HG02938 (cell line): ENCODE results near the gene CPA5.

Source experiments
- ATAC-seq: cut with Tn5 transposase; IDR thresholded peaks from one replicate; pipeline ENCODE4 v1.9.1; 2021; ENCODE audit warnings: mild to moderate bottlenecking, moderate library complexity; ENCODE audit not compliant: unreplicated experiment

The CPA5 gene

DNA sequence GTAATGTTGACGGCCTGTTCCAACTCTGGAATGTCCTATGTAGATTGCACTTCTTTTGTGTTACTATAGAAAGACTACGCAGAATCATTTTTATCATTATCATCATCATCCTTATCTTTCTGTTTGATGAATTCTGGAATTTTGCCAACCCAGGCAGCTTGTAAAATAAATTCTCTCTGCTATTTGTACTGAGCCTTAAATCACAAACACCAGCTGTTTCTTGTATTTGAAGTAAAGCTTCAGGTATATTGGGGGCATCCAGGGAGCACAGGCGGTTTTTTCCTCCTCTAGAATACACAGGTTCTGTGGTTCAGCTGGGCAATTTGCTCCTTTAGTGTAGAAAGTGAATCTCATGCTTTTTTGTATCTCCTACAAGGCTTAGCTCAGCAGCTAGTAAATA lies 14.9 kb upstream of the CPA5 start:
- ATAC-seq: no peak

DNA sequence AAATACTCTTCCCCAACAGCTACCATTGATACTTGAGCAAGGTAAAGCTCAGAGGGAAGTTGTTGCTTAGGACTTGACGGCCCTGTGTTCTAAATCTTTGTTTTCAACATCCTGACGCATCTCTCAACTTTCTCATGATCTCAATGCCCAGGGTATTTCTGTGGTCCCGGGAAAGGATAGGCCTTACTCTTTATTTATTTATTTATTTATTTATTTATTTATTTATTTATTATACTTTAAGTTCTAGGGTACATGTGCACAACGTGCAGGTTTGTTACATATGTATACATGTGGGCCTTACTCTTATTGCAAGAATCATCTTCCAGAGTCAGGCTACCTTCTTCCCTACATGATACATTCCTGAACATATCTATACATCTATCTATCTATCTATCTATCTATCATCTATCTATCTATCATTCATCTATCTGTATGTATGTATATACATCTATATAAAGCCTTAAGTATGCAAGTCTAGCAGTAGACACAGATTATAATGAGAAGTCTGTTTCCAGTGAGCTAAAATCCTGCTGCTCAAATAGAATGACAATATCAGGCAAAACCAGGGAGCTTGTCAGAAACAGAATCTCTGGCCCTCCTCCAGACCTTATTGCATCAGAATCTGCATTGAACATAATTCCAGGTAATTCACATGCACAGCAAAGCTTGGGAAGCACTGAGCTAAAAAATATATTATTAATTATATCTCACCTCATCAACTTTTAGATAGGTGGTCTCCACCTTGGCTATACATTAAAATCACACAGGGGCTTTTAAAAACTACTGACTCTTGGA lies 12.2 kb upstream of the CPA5 start:
- no peak for ATAC-seq

DNA sequence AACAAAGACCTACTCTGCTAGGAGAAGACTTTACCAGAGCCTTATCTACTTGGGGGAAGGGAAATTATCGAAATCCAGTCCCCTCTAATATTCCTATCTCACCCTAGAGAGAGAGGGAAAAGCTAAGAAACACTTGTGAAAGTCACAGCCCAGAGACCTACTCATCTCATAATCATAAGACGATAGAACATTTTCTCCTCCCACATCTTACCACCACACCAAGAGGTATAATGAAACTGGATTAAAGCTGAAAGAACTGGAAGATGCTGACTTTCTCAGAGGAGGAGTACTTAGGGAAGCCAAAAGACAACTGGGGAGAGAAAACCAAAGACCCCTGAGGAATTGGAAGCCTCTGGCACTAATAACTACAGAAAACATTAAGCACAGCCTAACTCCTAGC lies 10.8 kb upstream of the CPA5 start:
- no peak for ATAC-seq

DNA sequence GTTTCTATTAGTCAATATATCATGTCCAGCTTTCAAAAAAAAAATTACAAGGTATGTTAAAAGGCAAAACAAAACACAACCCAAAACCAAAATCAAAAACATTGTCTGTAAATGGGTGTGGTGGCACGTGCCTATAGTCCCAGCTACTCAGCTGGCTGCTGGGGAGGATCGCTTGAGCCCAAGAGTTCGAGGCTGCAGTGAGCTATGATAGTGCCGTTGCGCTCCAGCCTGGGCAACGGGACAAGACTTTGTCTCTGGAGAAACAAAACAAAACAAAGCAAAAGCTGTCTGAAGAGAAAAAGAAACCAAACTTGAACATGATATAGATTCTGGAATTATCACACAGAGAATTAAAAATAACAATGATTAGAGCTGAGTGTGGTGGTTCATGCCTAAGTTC lies 10.3 kb upstream of the CPA5 start:
- no peak for ATAC-seq

DNA sequence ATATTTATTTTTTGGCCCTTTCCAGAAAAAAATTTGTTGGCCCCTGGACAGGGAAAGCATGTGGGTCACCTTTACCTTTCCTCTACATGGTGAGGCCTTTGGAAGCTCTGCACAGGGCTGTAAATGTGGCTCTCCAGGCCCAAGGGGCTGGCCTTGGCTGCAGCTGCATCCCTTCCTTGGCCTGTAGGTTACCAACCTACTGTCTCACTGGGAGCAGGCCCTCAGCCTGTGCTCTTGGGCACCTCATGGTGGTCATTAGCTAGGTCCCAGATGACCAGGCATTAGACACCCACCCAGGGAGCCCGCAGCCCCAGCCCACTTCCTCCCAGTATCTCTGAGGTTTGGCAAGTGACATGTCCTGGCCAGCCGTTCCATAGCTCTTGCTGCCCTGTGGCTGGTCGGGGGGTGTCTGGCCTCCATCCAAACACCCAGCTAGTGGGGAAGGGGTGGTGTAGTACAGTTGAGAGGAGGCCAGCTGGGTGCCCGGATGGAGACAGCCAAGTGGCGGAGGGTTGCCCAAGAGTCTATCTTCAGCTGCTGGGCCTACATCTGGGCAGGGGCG lies 7.1 kb upstream of the CPA5 start:
- no peak for ATAC-seq

DNA sequence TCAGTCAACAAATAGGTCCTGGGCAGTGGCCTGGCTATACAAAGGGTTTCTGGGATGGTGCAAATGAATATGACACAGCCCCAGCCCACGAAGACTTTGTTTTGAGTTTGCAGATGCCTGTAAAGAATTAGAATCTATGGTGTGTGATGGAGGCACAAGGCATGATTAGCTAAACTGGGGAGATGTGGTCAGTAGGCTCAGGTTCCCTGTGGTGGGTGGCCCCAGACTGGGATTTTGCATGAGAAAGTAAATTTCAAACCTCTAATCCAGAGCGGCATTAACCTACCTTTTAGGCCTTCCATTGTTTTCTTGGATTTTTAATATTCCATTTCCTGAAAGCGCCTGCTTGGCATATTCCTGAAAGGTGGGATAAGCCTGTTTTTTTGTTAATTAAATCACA lies 6.4 kb upstream of the CPA5 start:
- no peak for ATAC-seq

DNA sequence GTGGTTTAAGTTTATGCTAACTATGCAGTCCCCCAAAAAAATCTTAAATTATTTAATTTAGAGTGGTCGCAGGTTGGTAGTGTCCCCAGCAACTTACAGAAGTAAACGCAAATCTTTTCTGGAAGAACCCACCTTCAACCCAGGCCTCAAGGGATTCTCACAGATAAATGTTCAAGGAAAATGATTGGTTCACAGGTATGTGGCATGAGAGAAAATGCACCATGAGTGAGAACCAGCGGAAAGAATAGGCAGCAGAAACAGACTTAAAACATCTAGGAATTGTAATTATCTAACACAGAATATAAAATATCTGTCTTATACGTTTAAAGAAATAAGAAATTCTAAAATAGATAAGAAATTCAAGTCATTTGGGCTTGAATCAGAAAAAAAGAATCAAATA lies 2.7 kb upstream of the CPA5 start:
- no peak for ATAC-seq

DNA sequence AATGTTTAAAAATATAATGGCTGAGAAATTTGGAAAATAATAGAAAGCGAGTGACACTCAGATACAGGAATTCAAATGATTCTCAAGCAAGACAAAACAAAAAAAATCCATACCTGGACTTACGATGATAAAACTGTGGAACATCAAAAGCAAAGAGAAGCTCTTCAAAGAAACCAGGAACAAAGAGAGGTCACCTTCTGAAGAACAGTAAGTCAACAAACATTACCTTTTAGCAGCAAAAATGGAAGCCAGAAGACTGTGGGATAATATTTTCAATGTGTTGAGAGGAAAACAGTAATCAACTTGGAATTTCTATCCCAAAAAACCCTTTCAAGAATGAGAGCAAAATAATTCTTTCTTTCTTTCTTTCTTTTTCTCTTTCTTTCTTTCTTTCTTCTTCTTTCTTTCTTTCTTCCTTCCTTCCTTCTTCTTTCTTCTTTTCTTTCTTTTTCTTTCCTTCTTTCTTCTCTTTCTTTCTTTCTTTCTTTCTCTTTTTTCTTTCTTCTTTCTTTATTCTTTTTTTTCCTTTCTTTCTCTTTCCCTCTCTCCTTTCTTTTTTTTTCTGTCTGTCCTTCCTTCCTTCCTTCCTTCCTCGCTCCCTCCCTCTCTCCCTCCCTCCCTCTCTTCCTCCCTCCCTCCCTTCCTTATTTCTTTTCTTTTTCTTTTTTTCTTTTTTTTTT lies 1.8 kb upstream of the CPA5 start:
- ATAC-seq: no peak

DNA sequence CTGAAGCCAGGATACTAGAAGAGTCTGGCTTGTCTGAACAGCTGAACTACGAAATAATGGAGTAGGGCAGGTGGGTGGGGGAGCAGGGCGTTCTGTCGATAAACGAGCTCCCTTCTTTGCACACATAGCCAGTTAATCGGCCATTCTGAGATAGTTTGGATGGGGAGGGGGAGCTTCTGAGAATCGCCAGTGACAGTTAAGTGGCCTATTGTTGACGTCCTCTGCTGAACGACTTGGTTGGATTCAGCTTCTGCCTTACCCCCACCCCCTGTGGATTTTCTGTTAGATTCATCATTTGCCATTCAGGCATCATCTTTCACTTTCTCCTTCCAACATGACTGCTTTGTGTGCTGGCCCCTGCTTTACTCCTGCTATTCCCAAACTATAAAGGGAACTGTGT lies 520 bp downstream of the CPA5 start:
- no peak for ATAC-seq

DNA sequence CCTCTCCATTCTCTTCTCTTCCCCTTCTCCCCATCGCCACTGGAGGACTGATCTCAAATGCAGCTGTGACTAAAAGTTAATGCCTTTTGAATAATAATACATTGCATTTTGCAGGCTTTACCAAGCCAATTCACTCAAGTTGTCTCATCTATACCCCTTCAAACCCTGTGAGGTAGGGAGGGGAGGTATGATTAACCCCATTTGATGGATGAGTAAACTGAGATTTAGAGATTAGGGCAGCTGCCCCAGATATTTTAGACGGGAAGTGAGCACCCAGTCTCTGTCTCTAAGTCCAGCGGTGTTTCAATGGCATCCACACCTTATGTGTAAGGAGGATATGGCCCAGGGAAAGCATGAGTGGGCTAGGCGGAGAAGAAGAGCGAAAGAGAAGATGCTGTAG lies 1.1 kb downstream of the CPA5 start:
- ATAC-seq: no peak

DNA sequence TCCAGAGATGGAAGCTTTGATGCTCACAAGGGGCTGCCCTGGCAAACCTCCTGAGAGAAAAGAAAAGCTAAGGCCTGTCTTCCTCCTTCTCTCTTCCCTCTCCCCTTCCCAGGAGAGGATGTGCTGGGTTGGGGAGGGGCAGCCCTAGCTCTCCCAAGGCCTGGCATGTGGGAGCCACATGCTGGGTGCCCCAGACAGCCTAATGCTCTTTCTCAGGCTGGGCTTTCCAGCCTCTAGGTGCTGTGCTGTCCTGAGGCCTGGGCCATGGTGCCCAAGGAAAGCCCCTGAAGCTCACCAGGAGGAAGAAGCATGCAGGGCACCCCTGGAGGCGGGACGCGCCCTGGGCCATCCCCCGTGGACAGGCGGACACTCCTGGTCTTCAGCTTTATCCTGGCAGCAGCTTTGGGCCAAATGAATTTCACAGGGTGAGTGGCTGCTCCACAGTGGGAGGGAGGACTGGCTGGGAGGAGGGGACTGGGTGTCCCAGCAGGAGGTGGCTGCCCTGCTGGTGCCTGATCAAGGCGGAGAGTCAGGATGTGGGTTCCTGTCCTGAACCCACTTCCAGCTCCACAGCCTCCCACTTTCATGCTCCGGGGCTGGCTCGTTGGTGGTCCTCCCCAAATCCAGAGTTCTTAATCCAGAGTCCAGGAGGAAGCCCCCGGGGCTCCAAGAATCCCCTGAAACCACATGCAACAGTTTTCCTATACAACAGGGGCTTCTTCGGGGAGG lies 1.7 kb downstream of the CPA5 start:
- no peak for ATAC-seq

DNA sequence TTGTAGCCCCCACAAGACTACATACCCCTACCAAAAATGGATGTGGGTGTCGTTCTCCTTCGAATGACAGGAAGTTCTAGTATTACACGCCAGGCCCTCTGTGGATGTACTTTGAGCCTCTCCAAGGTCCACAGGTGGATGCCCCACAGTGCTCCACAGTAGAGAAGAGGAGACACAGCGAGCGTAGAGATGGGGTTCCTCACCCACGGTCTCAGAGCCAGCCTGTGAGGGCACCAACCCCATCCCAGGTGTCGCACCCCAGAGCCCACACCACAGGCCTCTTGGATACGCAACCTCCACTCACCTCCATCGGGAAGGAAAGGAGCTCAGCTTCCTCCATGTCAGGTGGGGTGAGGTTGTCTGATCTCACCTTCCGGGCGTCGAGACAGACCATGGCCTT lies 2.3 kb downstream of the CPA5 start:
- no peak for ATAC-seq

DNA sequence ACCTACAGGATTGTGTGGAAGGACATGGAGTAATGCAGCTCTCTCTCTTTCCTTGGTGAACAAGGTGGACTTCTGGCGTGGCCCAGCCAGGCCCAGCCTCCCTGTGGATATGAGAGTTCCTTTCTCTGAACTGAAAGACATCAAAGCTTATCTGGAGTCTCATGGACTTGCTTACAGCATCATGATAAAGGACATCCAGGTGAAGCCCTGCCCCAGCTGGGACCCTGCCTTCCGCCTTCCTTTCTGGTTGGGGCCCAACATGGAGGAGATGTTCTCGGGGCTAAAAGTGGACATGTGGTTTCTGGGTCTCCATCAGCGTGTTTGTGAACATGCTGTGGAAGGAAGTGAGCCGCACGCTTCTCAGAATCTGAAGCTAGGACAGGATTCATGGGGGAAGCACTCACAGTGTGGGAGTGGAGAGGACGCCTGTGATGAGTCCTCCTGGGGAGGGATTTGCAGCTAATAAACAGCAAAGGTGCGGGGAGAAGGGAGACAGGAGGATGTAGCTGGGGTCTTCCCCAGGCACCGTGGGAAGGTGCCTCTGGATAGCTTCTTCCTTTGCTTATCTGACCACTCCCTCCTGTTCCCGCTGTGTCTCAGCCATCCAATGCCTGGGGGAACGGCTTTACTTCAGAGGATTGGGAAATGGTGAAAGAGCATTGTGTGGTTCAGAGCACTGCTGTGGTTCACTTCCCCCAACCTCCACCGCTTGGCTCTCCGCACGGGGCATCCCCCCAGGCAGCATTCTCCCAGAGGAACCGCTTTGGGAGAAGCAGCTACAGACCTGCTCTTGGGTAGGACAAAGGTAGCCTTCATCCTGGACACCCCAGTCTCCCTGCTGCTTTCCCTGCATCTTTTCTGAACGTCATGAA lies 5.5 kb downstream of the CPA5 start:
- no peak for ATAC-seq

DNA sequence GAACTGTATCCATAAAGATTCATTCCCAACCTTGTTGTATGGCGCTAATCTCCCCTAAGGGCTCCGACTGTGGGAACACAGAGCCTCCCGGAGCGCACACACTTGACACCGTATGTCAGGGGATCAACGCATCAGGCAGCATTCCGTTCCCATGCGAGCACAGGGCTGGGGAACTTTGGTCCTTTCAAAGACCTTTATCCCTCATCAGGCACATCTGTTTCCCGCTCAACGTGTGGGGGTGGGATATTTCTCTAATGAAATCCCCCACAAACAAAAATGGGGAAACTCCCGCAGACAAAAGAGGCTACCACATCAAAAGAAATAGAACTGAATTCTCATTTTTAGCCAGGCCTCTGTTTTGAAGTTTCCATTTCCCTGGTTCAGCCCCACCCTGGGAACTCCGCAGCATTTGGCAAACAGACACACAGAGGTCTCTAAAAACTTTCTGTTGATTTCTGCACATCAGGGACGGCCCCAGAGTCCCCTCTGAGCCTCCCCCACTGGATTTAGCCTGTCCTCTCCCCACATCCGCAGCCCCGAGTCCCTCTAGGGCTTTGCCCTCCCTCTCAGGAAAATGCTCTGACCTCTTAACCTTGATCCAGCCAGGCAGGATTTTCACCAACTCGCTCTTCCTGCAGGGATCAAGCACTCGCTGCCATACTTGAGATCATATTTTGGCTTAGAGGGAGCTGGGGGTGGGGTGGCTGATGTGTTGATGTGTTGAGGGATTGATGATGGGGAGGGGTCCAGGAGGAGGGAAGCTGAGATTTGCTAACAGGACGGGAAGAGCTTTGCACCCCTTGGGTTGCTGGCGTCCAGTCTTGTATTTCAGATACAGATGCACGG lies 6.6 kb downstream of the CPA5 start:
- no peak for ATAC-seq

DNA sequence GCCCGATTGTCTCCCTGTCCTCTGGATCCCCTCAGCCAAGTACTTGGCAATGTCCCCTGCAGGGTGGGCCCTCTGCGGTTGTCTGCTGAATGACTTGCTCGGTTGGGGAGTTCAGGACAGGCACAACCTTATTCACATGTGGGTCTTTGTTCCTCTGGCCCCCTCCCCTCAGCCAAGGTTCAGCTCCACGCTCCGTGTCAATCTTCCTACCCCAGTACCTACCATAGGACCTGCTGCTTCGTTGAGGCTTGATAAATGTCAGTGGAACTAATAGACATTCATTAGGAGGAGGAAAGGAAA lies 7.1 kb downstream of the CPA5 start:
- no peak for ATAC-seq

DNA sequence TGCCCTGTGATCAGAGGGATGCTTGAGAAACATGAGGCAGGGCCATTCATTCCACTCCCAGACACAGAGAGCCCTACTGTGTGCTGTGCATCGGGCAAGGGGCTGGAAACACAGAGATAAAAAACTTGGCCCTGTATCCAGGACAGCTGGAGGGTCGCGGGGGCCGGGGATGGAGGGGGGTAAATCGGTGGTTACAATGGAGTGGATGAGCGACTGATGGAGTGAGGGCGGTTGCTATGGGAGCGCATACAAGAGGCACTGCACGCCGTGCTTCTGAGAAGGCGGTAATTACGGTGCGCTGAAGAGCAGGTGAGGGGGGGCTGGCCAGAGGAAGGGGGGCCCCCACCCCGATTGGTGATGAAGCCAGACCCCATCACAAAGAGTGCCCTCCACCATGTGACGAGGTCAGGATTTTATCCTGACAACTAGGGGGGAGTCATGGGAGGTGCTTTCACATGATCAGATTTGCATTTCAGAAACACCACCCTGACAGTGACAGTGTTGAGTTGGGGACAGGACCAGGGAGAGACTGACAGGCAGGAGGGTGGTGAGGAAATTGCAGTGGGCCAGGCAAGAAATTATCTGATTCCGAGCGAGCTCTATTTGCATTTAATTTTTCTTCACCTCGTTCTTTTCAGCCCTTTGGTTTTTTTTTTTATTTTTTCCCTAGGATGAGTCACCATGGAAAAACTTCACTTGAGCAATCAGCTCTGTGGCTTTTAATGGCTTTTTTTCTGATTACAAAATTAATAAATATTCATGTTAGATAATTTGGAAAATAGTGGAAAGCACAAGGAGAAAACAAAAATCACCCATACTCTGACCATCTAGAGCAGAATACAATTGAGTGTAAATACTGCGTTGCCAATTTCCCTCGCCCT lies 7.8 kb downstream of the CPA5 start:
- no peak for ATAC-seq

DNA sequence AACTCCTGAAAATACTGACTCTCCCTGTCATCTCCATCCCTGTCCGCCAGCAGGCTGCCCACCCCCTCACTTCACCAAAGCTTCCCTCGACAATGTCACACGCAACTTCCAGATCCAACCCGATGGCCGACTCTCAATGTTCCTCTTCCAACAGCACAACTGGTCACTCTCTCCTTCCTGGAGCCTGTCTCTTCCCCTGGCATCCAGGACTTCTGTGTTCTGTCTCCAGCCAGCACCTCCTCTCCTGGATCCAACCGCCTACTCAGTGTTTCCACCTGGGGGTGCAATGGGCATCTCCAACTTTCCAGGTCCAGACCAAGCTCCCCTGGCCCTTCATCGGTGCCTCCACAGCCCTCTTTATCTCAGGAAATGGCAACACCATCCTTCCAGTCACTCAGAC lies 8.6 kb downstream of the CPA5 start:
- ATAC-seq: no peak

DNA sequence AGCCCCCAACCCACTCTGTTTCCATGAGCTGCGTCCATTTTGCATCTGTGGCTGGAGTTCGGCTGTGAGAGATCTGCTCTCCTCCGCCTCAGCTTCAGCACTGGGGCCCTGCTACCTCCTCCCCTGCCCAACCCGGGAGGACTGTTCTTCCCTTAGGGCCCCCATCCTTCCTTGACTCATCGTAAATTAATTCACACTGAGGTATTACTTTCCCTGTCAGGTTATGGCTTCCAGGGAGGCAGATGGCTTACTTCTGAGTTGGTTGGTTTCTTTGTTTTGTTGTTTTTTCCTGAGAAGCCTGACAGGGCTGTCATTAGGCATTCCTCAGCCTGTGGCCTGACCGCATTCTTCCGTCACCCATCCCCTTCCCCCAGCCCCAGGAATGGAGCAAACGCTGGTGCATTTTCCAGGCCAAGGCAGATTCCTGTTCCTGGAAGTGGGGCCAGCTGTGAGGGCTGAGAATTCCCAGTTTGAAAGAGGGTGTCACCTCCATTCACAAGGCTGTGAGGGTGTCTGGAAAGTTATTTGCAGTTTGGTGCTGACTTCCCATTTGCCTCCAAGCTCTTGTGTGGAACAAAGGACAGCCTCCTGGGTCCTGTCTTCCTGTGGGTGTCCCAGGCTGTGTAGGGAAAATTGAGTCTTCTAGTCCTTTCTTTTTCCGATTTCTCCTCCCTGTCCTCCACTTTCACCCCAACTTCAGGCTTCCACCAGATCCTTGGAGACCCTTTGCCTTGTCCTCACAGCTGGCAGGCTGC lies 11.7 kb downstream of the CPA5 start:
- ATAC-seq: no peak
